AG04450 (cell line): ENCODE data around the gene GCNT1. TPM values are rescaled to one million over a fixed set of nuclear protein-coding genes. Genes with fewer than 3 reads are reported as not detected.

Experiments used
- CTCF ChIA-PET: fragments of 300-600, 350-600 bp; formaldehyde crosslinking; extraction: SDS; loops from one replicate; lab custom pipeline; 2022; ENCODE audit warnings: antibody characterized with exemption, inconsistent platforms; lab: Charles Lee
- POLR2A ChIA-PET: fragments of 350-600 bp; formaldehyde crosslinking; extraction: SDS; loops from one replicate; lab custom pipeline; 2021; ENCODE audit warnings: antibody characterized with exemption, inconsistent platforms; lab: Yijun Ruan, JAX
- DNase-seq: peaks from one replicate; pipeline ENCODE4 v3.0.0-alpha.2; 2011; ENCODE audit warnings: low read depth, low spot score
- H3K27ac ChIP-seq: one replicate; pipeline ENCODE4 v1.5.1; 2012; ENCODE audit warnings: low read depth, low read length, control low read depth
- H3K27me3 ChIP-seq: one replicate; pipeline ENCODE4 v1.6.0; 2012; ENCODE audit warnings: low read length; ENCODE audit not compliant: control insufficient read depth, insufficient read depth
- H3K4me3 ChIP-seq: 2 replicates; pipeline ENCODE4 v1.5.1; 2011; ENCODE audit warnings: mild to moderate bottlenecking, low read depth, low read length, control low read depth
- H3K9me3 ChIP-seq: 2 replicates; pipeline ENCODE4 v1.5.1; 2012; ENCODE audit warnings: low read length; ENCODE audit not compliant: control insufficient read depth, insufficient read depth
- polyA plus RNA-seq: library from polyadenylated mRNA; depleted of rRNA; stranded (reverse); fragments of >200 nt; gene quantifications from 2 replicates; pipeline ENCODE4 v1.2.3, GENCODE V29; 2011
- TF ChIP-seq, protein P1 (sequence below): IDR thresholded peaks from 2 replicates; pipeline ENCODE4 v1.5.1; 2011; ENCODE audit warnings: low read depth, low read length, control low read depth, inconsistent platforms

GCNT1 gene
- polyA plus RNA-seq, 1 experiment: 6.9 TPM

DNA sequence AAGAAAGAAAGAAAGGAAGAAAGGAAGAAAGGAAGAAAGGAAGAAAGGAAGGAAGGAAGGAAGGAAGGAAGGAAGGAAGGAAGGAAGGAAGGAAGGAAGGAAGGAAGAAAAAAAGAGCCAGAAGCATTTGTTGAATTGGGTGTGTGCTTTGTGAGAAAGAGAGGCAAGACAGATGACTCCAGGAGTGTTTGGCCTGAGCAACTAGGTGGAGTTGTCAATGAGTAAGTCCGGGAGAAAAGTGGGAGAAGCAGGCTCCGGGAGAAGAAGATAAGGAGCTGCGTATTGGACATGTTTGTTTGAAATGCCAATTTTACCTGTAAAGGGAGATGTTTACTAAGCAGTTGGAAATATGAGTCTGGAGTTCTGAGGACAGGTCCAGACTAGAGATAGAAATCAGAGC lies 15.1 kb upstream of the GCNT1 start:
- TF ChIP-seq, protein P1, sequence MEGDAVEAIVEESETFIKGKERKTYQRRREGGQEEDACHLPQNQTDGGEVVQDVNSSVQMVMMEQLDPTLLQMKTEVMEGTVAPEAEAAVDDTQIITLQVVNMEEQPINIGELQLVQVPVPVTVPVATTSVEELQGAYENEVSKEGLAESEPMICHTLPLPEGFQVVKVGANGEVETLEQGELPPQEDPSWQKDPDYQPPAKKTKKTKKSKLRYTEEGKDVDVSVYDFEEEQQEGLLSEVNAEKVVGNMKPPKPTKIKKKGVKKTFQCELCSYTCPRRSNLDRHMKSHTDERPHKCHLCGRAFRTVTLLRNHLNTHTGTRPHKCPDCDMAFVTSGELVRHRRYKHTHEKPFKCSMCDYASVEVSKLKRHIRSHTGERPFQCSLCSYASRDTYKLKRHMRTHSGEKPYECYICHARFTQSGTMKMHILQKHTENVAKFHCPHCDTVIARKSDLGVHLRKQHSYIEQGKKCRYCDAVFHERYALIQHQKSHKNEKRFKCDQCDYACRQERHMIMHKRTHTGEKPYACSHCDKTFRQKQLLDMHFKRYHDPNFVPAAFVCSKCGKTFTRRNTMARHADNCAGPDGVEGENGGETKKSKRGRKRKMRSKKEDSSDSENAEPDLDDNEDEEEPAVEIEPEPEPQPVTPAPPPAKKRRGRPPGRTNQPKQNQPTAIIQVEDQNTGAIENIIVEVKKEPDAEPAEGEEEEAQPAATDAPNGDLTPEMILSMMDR: no peak
- CTCF ChIA-PET: interaction anchor here (1.2 to 6.2 kb wide), 2 partner anchors 214 to 260 kb away, joined by 4 to 120 read pairs; no protein-coding TSS in a partner anchor
- H3K27ac ChIP-seq: no peak overlapping the region
- no peak overlapping the region for H3K4me3 ChIP-seq
- no peaks in the 10 kb centered on the region for H3K27me3 ChIP-seq
- no peak for DNase-seq
- POLR2A ChIA-PET: no interaction called here
- H3K9me3 ChIP-seq: peaks cover 5% of the 10 kb centered on the region; the same call in 1 of the 2 replicates

DNA sequence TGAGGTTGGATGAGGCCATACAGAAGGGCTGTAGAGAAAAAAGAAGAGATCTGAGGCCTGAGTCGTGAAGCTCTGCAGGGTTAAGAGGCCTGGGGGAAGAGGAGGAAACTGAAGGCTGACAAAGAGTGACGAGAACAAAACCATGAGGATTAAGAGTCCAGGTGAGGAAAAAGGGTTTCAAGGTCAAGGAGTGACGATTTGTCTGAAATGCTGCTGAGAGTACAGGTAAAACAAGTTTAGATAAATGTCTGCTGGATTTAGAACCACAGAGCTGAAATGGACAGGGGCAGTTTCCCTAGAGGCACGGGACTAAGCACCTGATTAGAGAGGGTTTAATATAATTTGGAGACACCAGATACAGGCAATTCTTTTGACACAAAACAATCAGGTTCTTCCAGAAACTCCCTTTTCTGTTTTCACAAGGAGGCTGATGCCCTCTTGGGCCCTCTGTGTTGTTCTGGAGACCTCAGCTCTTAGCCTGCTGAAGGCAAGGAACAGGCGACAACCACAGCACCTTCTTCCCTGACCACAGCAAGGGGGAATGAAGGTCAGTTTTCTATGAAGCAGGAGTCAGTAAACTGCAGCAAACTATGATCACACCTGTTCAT lies 14.6 kb upstream of the GCNT1 start:
- ChIA-PET POLR2A (no interaction called here), CTCF (interaction anchor here (1.2 to 6.2 kb wide), 3 partner anchors 10 to 260 kb away, joined by 3 to 120 read pairs (median 4); no protein-coding TSS in a partner anchor)
- Histone ChIP-seq H3K9me3 (peaks cover 5% of the 10 kb centered on the region; the same call in 1 of the 2 replicates), H3K4me3 (no peak overlapping the region), H3K27me3 (no peaks in the 10 kb centered on the region), H3K27ac (no peak overlapping the region)
- DNase-seq: no peak
- TF ChIP-seq, protein P1: no peak

DNA sequence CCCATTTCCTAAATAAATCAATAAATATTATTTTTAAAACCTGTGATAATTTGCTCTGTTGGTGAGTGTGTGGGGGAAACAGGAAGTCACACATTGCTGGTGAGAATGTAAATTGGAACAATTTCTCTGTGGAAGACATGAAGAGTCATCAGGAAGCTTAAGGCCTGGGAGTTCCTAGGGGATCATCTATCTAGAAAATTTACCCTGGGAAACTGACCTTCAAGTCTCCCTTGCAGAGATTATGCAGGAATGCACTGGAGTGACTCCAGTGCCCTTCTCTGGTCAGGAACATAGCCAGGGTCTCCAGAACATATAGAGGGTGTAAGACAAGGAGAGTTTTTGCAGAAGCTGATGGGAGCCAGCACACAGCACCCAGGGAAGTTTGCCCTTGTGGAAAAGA lies 13.0 kb upstream of the GCNT1 start:
- ChIA-PET CTCF (interaction anchor here (0.8 to 6.2 kb wide), 2 partner anchors 212 to 261 kb away, joined by 3 to 120 read pairs; no protein-coding TSS in a partner anchor), POLR2A (interaction anchor here (0.5 kb wide), 1 partner anchor 88 kb away, joined by 3 read pairs; no protein-coding TSS in a partner anchor)
- Histone ChIP-seq H3K27ac (no peak overlapping the region), H3K4me3 (no peak overlapping the region), H3K27me3 (no peaks in the 10 kb centered on the region), H3K9me3 (peaks cover 5% of the 10 kb centered on the region; the same call in 1 of the 2 replicates)
- TF ChIP-seq, protein P1: no peak
- no peak for DNase-seq

DNA sequence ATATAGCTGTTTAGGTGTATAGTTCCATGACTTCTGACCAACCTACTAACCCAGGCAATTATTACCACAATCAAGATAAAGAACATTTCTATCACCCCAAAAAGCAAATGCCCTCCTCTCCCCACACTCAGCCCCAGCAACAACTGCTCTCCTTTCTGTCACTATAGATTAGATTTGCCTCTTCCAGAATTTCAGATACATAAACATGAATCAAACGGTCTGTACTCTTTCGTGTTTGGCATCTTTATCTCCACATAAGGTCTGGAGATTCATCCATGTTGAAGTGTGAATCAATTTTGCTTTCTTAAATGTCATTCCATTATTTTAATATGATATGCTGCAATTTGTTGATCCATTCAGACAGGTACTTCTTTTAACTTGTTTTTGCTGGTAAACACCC lies 10.5 kb upstream of the GCNT1 start:
- Histone ChIP-seq H3K4me3 (no peak overlapping the region), H3K27me3 (no peaks in the 10 kb centered on the region), H3K9me3 (no peaks in the 10 kb centered on the region), H3K27ac (no peak overlapping the region)
- POLR2A ChIA-PET: no interaction called here
- DNase-seq: no peak
- TF ChIP-seq, protein P1: no peak
- CTCF ChIA-PET: interaction anchor here (0.6 to 6.2 kb wide), 6 partner anchors 8 to 255 kb away, joined by 4 to 120 read pairs (median 8); partner anchors contain the start of gene RFK

DNA sequence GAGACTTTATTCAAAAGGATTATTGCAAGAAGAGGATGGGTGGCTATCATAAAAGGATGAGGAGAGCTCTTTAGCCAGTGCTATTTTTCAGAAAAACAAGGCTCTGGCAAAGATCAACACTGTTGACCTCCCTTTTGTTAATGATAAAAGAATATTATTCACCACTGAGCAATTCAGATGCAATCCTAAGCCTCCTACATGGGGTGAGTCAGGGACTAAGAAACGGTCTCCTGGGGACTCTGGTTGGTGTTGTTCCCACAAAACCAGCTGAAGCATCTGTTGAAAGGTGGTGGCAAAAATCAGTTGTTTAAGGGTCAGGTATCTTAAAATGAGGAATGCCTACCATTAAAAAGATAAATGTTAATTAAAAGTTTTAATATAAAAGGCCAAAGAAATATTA lies 7.7 kb upstream of the GCNT1 start:
- POLR2A ChIA-PET: no interaction called here
- CTCF ChIA-PET: interaction anchor here (1.3 to 1.5 kb wide), 2 partner anchors 49 to 252 kb away, joined by 3 to 4 read pairs; no protein-coding TSS in a partner anchor
- TF ChIP-seq, protein P1: no peak
- Histone ChIP-seq H3K27ac (peak overlapping the region; percentile 39), H3K4me3 (no peak overlapping the region), H3K9me3 (no peaks in the 10 kb centered on the region), H3K27me3 (no peaks in the 10 kb centered on the region)
- DNase-seq: no peak
